Measurements from ENCODE around the gene SLC24A3. TPM values are rescaled to one million over a fixed set of nuclear protein-coding genes. Genes with fewer than 3 reads are reported as not detected.

The SLC24A3 gene
- total RNA-seq, 1 experiment from 2014 or later = not detected

DNA sequence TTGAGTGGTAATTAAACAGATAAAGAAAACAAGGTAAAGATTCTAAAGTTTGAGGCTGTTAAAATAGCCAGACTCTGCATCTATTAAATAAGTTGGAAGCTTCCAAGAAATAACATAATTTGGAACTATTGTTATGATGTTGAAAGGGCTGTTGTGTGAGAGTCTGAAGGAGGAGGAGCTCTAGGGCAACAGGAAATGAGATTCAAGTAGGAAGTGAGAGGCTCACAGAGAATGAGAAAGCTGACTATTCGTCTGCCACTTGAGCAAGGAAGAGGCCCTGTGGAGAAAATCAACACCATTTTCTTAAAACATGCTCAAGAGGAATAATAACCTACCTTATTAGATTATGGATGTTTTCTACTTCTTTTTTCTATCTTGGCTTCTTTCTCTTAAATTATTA, 185.2 kb downstream of the SLC24A3 start:
- Histone ChIP-seq H3K9me3 (ENCODE audit: insufficient read depth, low read depth) (no peaks in the 10 kb centered on the region), H2AFZ (no peak overlapping the region), H3K27ac (no peak overlapping the region), H3K4me1 (replicated peaks; ENCODE audit: insufficient read depth) (no peaks in the 10 kb centered on the region), H3F3A (ENCODE audit: insufficient read depth, low read depth) (no peaks in the 10 kb centered on the region), H3K4me2 (no peak overlapping the region), H3K27me3 (ENCODE audit: insufficient read depth, low read depth) (no peaks in the 10 kb centered on the region), H3K4me3 (no peak overlapping the region), H3K79me2 (ENCODE audit: low read depth) (no peaks in the 10 kb centered on the region), H4K20me1 (ENCODE audit: insufficient read depth) (no peaks in the 10 kb centered on the region; the same call in 1 of the 2 replicates), H3K36me3 (ENCODE audit: low read depth) (no peaks in the 10 kb centered on the region), H3K9me2 (ENCODE audit: insufficient read depth) (0 out of 2 replicates have a peak, but pooled peaks cover 4% of the 10 kb centered on the region)
- TF ChIP-seq, protein P1, sequence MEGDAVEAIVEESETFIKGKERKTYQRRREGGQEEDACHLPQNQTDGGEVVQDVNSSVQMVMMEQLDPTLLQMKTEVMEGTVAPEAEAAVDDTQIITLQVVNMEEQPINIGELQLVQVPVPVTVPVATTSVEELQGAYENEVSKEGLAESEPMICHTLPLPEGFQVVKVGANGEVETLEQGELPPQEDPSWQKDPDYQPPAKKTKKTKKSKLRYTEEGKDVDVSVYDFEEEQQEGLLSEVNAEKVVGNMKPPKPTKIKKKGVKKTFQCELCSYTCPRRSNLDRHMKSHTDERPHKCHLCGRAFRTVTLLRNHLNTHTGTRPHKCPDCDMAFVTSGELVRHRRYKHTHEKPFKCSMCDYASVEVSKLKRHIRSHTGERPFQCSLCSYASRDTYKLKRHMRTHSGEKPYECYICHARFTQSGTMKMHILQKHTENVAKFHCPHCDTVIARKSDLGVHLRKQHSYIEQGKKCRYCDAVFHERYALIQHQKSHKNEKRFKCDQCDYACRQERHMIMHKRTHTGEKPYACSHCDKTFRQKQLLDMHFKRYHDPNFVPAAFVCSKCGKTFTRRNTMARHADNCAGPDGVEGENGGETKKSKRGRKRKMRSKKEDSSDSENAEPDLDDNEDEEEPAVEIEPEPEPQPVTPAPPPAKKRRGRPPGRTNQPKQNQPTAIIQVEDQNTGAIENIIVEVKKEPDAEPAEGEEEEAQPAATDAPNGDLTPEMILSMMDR (conservative IDR thresholded peaks at IDR 0.05) = no peak
- TF ChIP-seq EZH2 (IDR thresholded peaks at IDR 0.05; ENCODE audit: low read depth) = no peak
- POLR2A ChIA-PET (ENCODE audit: unreplicated experiment) = no interaction called here
- BruUV-seq (replicated peaks) = no TSS peak
- intact Hi-C loops (cut with micrococcal nuclease; ENCODE audit: unreplicated experiment) = no loop called here
- CTCF ChIA-PET = no interaction called here
- no peak for DNase-seq

DNA sequence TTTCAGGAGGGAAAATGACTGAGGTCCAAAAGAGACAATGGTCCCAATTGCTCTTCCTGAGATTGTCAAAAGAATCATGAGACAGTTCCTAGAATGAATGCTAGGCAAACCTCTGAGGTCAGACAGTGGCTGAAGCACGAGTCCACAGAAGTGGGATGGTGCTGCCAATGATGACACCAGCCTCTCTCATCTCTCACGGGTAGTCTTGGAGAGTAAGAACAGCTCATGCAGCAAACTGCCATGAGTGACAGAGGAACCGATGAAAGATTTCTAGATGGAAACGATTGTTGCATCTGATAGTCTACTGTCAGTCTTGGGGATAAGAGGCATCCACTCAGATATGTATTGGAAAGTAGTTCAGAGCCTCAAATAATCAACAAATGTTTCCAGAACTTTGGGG, 188.7 kb downstream of the SLC24A3 start:
- intact Hi-C loops (cut with micrococcal nuclease; ENCODE audit: unreplicated experiment) = no loop called here
- POLR2A ChIA-PET (ENCODE audit: unreplicated experiment) = no interaction called here

DNA sequence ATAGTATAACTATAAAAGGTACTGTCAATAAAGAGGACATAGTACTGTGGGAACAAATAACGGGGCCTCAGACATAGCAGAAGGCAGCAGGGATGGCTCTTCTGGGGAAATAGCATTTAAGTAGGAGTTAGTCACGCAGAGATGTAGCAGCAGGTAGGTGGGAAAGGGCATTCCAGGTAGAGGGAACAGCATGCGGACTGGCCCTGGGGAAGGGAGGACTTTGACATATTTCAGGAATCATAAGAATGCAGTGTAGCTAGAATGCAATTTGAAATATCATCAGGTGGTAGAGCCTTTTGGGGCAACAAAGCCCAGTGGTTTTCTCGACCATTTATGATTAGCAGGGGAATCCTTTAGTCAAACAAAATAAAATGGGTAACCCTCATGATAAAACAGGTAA, 191.1 kb downstream of the SLC24A3 start:
- intact Hi-C loops (cut with micrococcal nuclease; ENCODE audit: unreplicated experiment) = no loop called here
- CTCF ChIA-PET = interaction anchor here (0.6 kb wide), 1 partner anchor 236 kb away, joined by 3 read pairs; no protein-coding TSS in a partner anchor

More for the DNA sequence above, 188.7 kb downstream of the SLC24A3 start:
- H3K27me3 ChIP-seq (ENCODE audit: insufficient read depth, low read depth) = peaks cover 12% of the 10 kb centered on the region; the same call in 1 of the 2 replicates
- no peaks in the 10 kb centered on the region for H3F3A ChIP-seq (ENCODE audit: insufficient read depth, low read depth)
- no peaks in the 10 kb centered on the region for H3K36me3 ChIP-seq (ENCODE audit: low read depth)
- TF ChIP-seq, protein P1 (conservative IDR thresholded peaks at IDR 0.05) = no peak
- TF ChIP-seq EZH2 (IDR thresholded peaks at IDR 0.05; ENCODE audit: low read depth) = no peak
- H4K20me1 ChIP-seq (ENCODE audit: insufficient read depth) = no peaks in the 10 kb centered on the region
- no peaks in the 10 kb centered on the region for H3K4me1 ChIP-seq (replicated peaks; ENCODE audit: insufficient read depth)
- no peaks in the 10 kb centered on the region for H3K9me2 ChIP-seq (ENCODE audit: insufficient read depth)
- no peaks in the 10 kb centered on the region for H3K79me2 ChIP-seq (ENCODE audit: low read depth)
- no peak overlapping the region for H2AFZ ChIP-seq
- H3K4me3 ChIP-seq = no peak overlapping the region
- no TSS peak for BruUV-seq (replicated peaks)
- no peak for DNase-seq
- no peak overlapping the region for H3K4me2 ChIP-seq
- CTCF ChIA-PET = no interaction called here
- no peak overlapping the region for H3K27ac ChIP-seq
- H3K9me3 ChIP-seq (ENCODE audit: insufficient read depth, low read depth) = no peaks in the 10 kb centered on the region

More for the DNA sequence above, 191.1 kb downstream of the SLC24A3 start:
- H3F3A ChIP-seq (ENCODE audit: insufficient read depth, low read depth) = no peaks in the 10 kb centered on the region
- no peak overlapping the region for H3K27ac ChIP-seq
- no peaks in the 10 kb centered on the region for H3K9me3 ChIP-seq (ENCODE audit: insufficient read depth, low read depth)
- H3K4me2 ChIP-seq = no peak overlapping the region
- BruUV-seq (replicated peaks) = no TSS peak
- no peak for TF ChIP-seq EZH2 (IDR thresholded peaks at IDR 0.05; ENCODE audit: low read depth)
- TF ChIP-seq, protein P1 (conservative IDR thresholded peaks at IDR 0.05) = no peak
- no peaks in the 10 kb centered on the region for H3K9me2 ChIP-seq (ENCODE audit: insufficient read depth)
- no peaks in the 10 kb centered on the region for H4K20me1 ChIP-seq (ENCODE audit: insufficient read depth)
- no peaks in the 10 kb centered on the region for H3K4me1 ChIP-seq (replicated peaks; ENCODE audit: insufficient read depth)
- POLR2A ChIA-PET (ENCODE audit: unreplicated experiment) = no interaction called here
- no peaks in the 10 kb centered on the region for H3K79me2 ChIP-seq (ENCODE audit: low read depth)
- H3K36me3 ChIP-seq (ENCODE audit: low read depth) = no peaks in the 10 kb centered on the region
- no peak overlapping the region for H2AFZ ChIP-seq
- H3K27me3 ChIP-seq (ENCODE audit: insufficient read depth, low read depth) = peaks cover 12% of the 10 kb centered on the region
- DNase-seq = no peak
- H3K4me3 ChIP-seq = no peak overlapping the region

Measured in PC-9 (cell line).